Neural progenitor cell (in vitro differentiated cells): ENCODE measurements around the gene GJC2. TPM values are rescaled to one million over a fixed set of nuclear protein-coding genes. Genes with fewer than 3 reads are reported as not detected.
A peak's percentile ranks its signal among the peaks of the same experiment; 100 is the strongest.

Source experiments
- DNase-seq: peaks from one replicate; pipeline ENCODE4 v3.0.0-alpha.2; 2016; ENCODE audit warnings: low spot score
- H2AFZ ChIP-seq: fragments of 200-600 bp; sonication (generic); replicated peaks from 2 replicates; pipeline ENCODE4 v1.6.1; 2016; ENCODE audit warnings: antibody characterized with exemption
- H3F3A ChIP-seq: fragments of 200-600 bp; sonication (generic); 2 replicates; pipeline ENCODE4 v1.6.1; 2016; ENCODE audit warnings: antibody characterized with exemption, low read depth
- H3K27ac ChIP-seq: fragments of 200-600 bp; sonication (generic); 2 replicates; pipeline ENCODE4 v1.5.1; 2016; ENCODE audit warnings: mild to moderate bottlenecking
- H3K27me3 ChIP-seq: fragments of 200-600 bp; sonication (generic); 2 replicates; pipeline ENCODE4 v1.6.1; 2016; ENCODE audit warnings: mild to moderate bottlenecking, moderate library complexity
- H3K36me3 ChIP-seq: fragments of 200-600 bp; sonication (generic); 2 replicates; pipeline ENCODE4 v1.5.1; 2016
- H3K4me1 ChIP-seq: fragments of 200-600 bp; sonication (generic); 2 replicates; pipeline ENCODE4 v1.6.1; 2016; ENCODE audit warnings: mixed run types
- H3K4me2 ChIP-seq: fragments of 200-600 bp; sonication (generic); 2 replicates; pipeline ENCODE4 v1.6.1; 2016
- H3K4me3 ChIP-seq: fragments of 200-600 bp; sonication (generic); 2 replicates; pipeline ENCODE4 v1.5.1; 2016
- H3K79me2 ChIP-seq: fragments of 200-600 bp; sonication (generic); 2 replicates; pipeline ENCODE4 v1.6.1; 2016; ENCODE audit warnings: low read depth
- H3K9ac ChIP-seq: fragments of 200-600 bp; sonication (generic); 2 replicates; pipeline ENCODE4 v1.6.1; 2016
- H3K9me3 ChIP-seq: fragments of 200-600 bp; sonication (generic); 2 replicates; pipeline ENCODE4 v1.5.1; 2016; ENCODE audit warnings: low read depth
- H4K20me1 ChIP-seq: fragments of 200-600 bp; sonication (generic); 2 replicates; pipeline ENCODE4 v1.6.1; 2016; ENCODE audit warnings: low read depth
- H3K27ac Mint-ChIP-seq: 3 replicates; pipeline ENCODE4 v1.8.0; 2021; ENCODE audit warnings: mixed read lengths
- H3K27me3 Mint-ChIP-seq: 2 replicates; pipeline ENCODE4 v1.8.0; 2022; ENCODE audit warnings: low read depth, mild to moderate bottlenecking, inconsistent platforms, moderate library complexity, mixed read lengths; ENCODE audit not compliant: insufficient read depth
- H3K36me3 Mint-ChIP-seq: 3 replicates; pipeline ENCODE4 v1.8.0; 2021; ENCODE audit warnings: mixed read lengths
- H3K4me1 Mint-ChIP-seq: 3 replicates; pipeline ENCODE4 v1.8.0; 2021; ENCODE audit warnings: mixed read lengths
- H3K4me3 Mint-ChIP-seq: 3 replicates; pipeline ENCODE4 v1.8.0; 2021; ENCODE audit warnings: mild to moderate bottlenecking, moderate library complexity, mixed read lengths
- H3K9me3 Mint-ChIP-seq: 3 replicates; pipeline ENCODE4 v1.8.0; 2020; ENCODE audit warnings: mixed read lengths
- EZH2 ChIP-seq: fragments of 200-600 bp; sonication (generic); IDR thresholded peaks from 2 replicates; pipeline ENCODE4 v1.6.1; 2017; ENCODE audit warnings: antibody characterized with exemption, mild to moderate bottlenecking, moderate library complexity
- EZH2phosphoT487 ChIP-seq: fragments of 200-600 bp; sonication (generic); IDR thresholded peaks from 2 replicates; pipeline ENCODE4 v1.6.1; 2017; ENCODE audit warnings: antibody characterized with exemption
- total RNA-seq: library from RNA; depleted of rRNA; stranded (reverse); fragments of >200 nt; gene quantifications from 2 replicates; pipeline ENCODE4 v1.2.3, GENCODE V29; 2015; ENCODE audit warnings: low replicate concordance
- TF ChIP-seq, protein P1 (sequence below): fragments of 200-600 bp; sonication (generic); IDR thresholded peaks from 2 replicates; pipeline ENCODE4 v1.5.1; 2017; ENCODE audit warnings: antibody characterized with exemption, mild to moderate bottlenecking

Gene GJC2
- total RNA-seq, 1 donor from 2014 or later = not detected

DNA sequence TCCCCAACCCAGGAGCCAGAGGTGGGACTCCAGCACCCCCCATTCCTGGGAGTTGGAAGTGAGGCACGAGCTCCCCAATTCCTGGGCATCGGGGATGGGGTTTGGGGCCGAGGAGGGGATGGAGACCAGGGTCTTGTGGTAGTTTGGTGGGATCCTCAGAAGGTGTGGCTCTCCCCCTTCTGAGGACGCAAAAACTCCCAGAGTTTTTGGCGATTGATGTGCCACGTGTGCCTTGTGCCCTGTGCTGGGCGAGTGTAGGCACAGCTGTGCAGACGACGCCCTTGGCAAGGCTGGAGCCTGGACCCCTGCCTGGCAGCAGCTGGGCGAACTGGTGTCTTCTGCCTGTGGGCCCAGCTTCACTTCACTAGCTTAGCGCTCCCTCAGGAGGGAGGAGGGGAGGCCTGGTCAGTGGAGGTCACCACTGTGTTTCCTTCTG is 7.0 kb upstream of the GJC2 start:
- peaks cover 7% of the 10 kb centered on the region for H3F3A ChIP-seq
- no peaks in the 10 kb centered on the region for H3K36me3 ChIP-seq
- peaks cover 14% of the 10 kb centered on the region for H4K20me1 ChIP-seq
- peaks cover 14% of the 10 kb centered on the region for H3K27me3 ChIP-seq
- H3K4me1 ChIP-seq = peaks cover 6% of the 10 kb centered on the region
- H3K9ac ChIP-seq = no peak overlapping the region
- no peak for TF ChIP-seq EZH2
- Mint-ChIP-seq H3K4me3 (peak overlapping the region; percentile 98), H3K27me3 (peaks cover 10% of the 10 kb centered on the region), H3K4me1 (peaks cover 19% of the 10 kb centered on the region), H3K36me3 (no peaks in the 10 kb centered on the region), H3K9me3 (no peaks in the 10 kb centered on the region), H3K27ac (no peak overlapping the region)
- H3K79me2 ChIP-seq = peaks cover 45% of the 10 kb centered on the region
- no peak overlapping the region for H3K4me2 ChIP-seq
- H3K9me3 ChIP-seq = no peaks in the 10 kb centered on the region
- H3K4me3 ChIP-seq = no peak overlapping the region
- DNase-seq = no peak
- no peak overlapping the region for H2AFZ ChIP-seq
- no peak overlapping the region for H3K27ac ChIP-seq

DNA sequence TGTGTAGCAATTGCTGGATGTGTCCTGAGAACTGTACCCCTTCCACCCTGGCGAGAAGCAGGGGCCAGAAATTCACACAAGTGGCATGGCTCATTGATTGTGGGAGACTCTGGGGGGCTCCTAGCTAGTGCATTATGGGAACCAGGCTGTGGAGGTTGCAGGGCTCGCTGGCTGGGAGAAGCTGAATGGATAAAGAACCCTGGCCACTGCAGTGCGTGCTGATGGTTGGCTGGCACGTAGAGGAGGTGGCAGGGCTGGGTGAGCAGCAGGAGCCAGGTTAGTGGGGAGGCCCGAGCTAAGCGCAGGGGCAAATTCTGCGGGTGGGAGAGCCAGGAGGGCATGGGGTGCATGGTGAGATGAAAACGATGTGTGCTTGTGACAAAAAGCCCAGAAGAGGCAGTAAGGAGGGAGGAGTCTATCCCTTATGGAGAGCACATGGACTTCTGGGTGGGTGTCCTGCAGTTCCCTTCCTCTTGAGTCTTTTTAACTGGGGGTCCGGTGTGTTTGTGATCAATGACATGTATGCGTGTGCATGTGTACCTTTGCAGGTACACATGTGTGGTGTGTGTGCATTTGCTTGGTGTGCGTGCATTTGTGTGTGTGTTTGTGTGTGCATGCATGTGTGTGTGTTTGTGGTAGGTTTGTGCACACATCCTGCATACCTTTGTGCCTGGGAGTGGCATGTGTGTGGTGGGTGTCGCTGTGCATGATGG is 6.1 kb upstream of the GJC2 start:
- H4K20me1 ChIP-seq = peaks cover 14% of the 10 kb centered on the region

DNA sequence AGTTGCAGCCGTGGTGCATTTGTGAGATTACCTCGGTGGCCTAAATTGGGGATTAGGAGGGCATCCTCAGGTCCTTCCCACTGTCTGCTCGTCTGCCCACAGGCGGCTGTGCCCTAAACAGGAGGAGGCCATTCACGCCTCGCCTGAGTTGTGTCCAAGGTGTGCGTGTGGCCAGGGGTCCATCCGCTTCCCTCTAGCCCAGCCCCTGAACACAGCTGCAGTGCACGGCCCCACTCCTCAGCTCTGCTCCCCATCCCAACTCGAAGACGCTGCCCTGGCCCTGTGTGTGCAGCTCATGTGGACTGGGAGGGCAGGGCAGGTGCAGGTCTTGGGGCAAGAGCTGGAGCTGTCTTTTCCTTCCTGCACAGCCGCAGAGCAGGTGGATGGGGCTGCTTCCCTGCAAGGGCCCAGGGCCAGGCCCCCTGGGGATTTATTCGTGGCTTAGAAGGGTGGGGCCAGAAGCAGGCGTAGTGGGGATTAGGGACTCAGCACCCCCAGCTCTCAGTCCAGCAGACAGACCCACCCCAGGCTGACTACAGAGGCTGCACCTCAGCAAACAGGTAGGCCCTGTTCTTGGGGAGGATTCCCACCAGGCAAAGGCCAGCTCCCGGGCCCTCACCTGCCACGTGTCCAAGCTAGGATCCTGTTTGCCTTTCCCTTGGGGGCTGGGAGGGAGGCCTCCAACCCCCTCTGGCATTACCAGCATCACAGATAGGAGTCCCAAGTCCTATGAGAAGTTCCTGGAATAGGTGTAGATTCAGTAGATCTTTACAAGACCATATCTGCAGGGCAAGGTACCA is 5.3 kb upstream of the GJC2 start:
- TF ChIP-seq EZH2 (no peak), EZH2phosphoT487 (no peak)
- TF ChIP-seq, protein P1, sequence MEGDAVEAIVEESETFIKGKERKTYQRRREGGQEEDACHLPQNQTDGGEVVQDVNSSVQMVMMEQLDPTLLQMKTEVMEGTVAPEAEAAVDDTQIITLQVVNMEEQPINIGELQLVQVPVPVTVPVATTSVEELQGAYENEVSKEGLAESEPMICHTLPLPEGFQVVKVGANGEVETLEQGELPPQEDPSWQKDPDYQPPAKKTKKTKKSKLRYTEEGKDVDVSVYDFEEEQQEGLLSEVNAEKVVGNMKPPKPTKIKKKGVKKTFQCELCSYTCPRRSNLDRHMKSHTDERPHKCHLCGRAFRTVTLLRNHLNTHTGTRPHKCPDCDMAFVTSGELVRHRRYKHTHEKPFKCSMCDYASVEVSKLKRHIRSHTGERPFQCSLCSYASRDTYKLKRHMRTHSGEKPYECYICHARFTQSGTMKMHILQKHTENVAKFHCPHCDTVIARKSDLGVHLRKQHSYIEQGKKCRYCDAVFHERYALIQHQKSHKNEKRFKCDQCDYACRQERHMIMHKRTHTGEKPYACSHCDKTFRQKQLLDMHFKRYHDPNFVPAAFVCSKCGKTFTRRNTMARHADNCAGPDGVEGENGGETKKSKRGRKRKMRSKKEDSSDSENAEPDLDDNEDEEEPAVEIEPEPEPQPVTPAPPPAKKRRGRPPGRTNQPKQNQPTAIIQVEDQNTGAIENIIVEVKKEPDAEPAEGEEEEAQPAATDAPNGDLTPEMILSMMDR = no peak
- peaks cover 45% of the 10 kb centered on the region for H3K79me2 ChIP-seq
- Mint-ChIP-seq H3K36me3 (no peaks in the 10 kb centered on the region), H3K4me1 (peaks cover 19% of the 10 kb centered on the region), H3K27me3 (peaks cover 6% of the 10 kb centered on the region), H3K27ac (peak overlapping the region; percentile 93), H3K9me3 (no peaks in the 10 kb centered on the region), H3K4me3 (peak overlapping the region; percentile 53)
- H3K27me3 ChIP-seq = no peaks in the 10 kb centered on the region
- no peak overlapping the region for H3K4me2 ChIP-seq
- no peak for DNase-seq
- peaks cover 10% of the 10 kb centered on the region for H3K4me1 ChIP-seq
- H3K36me3 ChIP-seq = no peaks in the 10 kb centered on the region
- no peaks in the 10 kb centered on the region for H3K9me3 ChIP-seq
- no peak overlapping the region for H3K27ac ChIP-seq
- no peak overlapping the region for H3K4me3 ChIP-seq
- no peak overlapping the region for H3K9ac ChIP-seq
- H4K20me1 ChIP-seq = peaks cover 14% of the 10 kb centered on the region
- H2AFZ ChIP-seq = no peak overlapping the region
- H3F3A ChIP-seq = peaks cover 4% of the 10 kb centered on the region

More for the DNA sequence above, 6.1 kb upstream of the GJC2 start:
- H3K9ac ChIP-seq = peak overlapping the region; percentile 8
- no peak overlapping the region for H3K4me3 ChIP-seq
- peaks cover 6% of the 10 kb centered on the region for H3K4me1 ChIP-seq
- H3K4me2 ChIP-seq = no peak overlapping the region
- TF ChIP-seq EZH2phosphoT487 (no peak), EZH2 (no peak)
- TF ChIP-seq, protein P1 = no peak
- no peaks in the 10 kb centered on the region for H3K36me3 Mint-ChIP-seq
- peaks cover 9% of the 10 kb centered on the region for H3K27me3 Mint-ChIP-seq
- peak overlapping the region; percentile 98 for H3K4me3 Mint-ChIP-seq
- peaks cover 5% of the 10 kb centered on the region for H3K27me3 ChIP-seq
- H3F3A ChIP-seq = peaks cover 7% of the 10 kb centered on the region
- H3K27ac ChIP-seq = no peak overlapping the region
- H3K9me3 ChIP-seq = no peaks in the 10 kb centered on the region
- H3K4me1 Mint-ChIP-seq = peaks cover 19% of the 10 kb centered on the region
- H3K79me2 ChIP-seq = peaks cover 45% of the 10 kb centered on the region
- DNase-seq = no peak
- peak overlapping the region; percentile 93 for H3K27ac Mint-ChIP-seq
- no peak overlapping the region for H2AFZ ChIP-seq
- no peaks in the 10 kb centered on the region for H3K36me3 ChIP-seq
- no peaks in the 10 kb centered on the region for H3K9me3 Mint-ChIP-seq
